B cell (primary cell): ENCODE results near the gene NGEF. TPM values are rescaled to one million over a fixed set of nuclear protein-coding genes. Genes with fewer than 3 reads are reported as not detected.

Source experiments
- ATAC-seq: fragments of 200-7000 bp; cut with Tn5 transposase; one replicate; pipeline ENCODE4 v1.10.0; 2021; ENCODE audit warnings: low read depth, mild to moderate bottlenecking, moderate number of reproducible peaks, moderate library complexity
- CTCF ChIA-PET: fragments of 350-600 bp; sonication (Branson Sonifier 250); formaldehyde crosslinking; loops from one replicate; lab custom pipeline; 2021; ENCODE audit warnings: antibody characterized with exemption, inconsistent platforms; lab: Charles Lee
- POLR2A ChIA-PET: fragments of 350-600 bp; sonication (Branson Sonifier 250); formaldehyde crosslinking; loops from one replicate; lab custom pipeline; 2021; ENCODE audit warnings: antibody characterized with exemption; lab: Charles Lee
- DNase-seq: peaks from one replicate; pipeline ENCODE4 v3.0.0; 2013
- H2AFZ ChIP-seq: 2 replicates; pipeline ENCODE4 v1.6.1; 2012; ENCODE audit warnings: mild to moderate bottlenecking, low read depth, low read length; ENCODE audit not compliant: insufficient read depth, poor library complexity, severe bottlenecking
- H3K27ac ChIP-seq, 2 donors: 1 replicate in 1 of 2; 2 replicates in 1 of 2; pipeline ENCODE4 v1.5.1; 2012 to 2013; ENCODE audit warnings: low read length in 2 of 2, mild to moderate bottlenecking in 2 of 2, moderate library complexity in 1 of 2
- H3K27me3 ChIP-seq, 4 experiments: fragments of 200-600 bp in 1 of 4; sonication (generic) in 1 of 4; replicated peaks in 1 of 4; 1 replicate in 2 of 4; 2 replicates in 2 of 4; pipeline versions ENCODE4 v1.6.1 to v1.7.0; 2013 to 2016; ENCODE audit warnings: low read length in 3 of 4, mild to moderate bottlenecking in 2 of 4, mixed read lengths in 1 of 4, moderate library complexity in 1 of 4; ENCODE audit not compliant: insufficient read depth in 4 of 4, control insufficient read depth in 3 of 4; ENCODE audit errors: control extremely low read depth in 1 of 4
- H3K36me3 ChIP-seq, 2 experiments: replicated peaks in 1 of 2; 1 replicate in 1 of 2; 2 replicates in 1 of 2; pipeline versions ENCODE4 v1.6.1 to v1.7.1; 2013; ENCODE audit warnings: low read length in 1 of 2; ENCODE audit not compliant: insufficient read depth in 2 of 2, control insufficient read depth in 1 of 2; ENCODE audit errors: control extremely low read depth in 1 of 2, extremely low read depth in 1 of 2
- H3K4me1 ChIP-seq, 2 donors: fragments of 200-600 bp in 1 of 2; sonication (generic) in 1 of 2; 1 replicate in 1 of 2; 2 replicates in 1 of 2; pipeline versions ENCODE4 v1.5.1 to v1.6.1; 2013 to 2017; ENCODE audit warnings: low read length in 2 of 2; ENCODE audit not compliant: control insufficient read depth in 2 of 2, insufficient read depth in 2 of 2
- H3K4me2 ChIP-seq: replicated peaks from 2 replicates; pipeline ENCODE3; 2012; ENCODE audit warnings: mild to moderate bottlenecking, low read depth, low read length; ENCODE audit not compliant: poor library complexity, severe bottlenecking
- H3K4me3 ChIP-seq, 5 experiments: fragments of 200-600 bp in 1 of 5; sonication (generic) in 1 of 5; 1 replicate in 3 of 5; 2 replicates in 2 of 5; pipeline versions ENCODE4 v1.5.1 to v1.7.0; 2011 to 2016; ENCODE audit warnings: low read length in 4 of 5, mild to moderate bottlenecking in 4 of 5, low read depth in 2 of 5, control low read depth in 1 of 5, moderate library complexity in 1 of 5; ENCODE audit not compliant: insufficient read depth in 1 of 5; ENCODE audit errors: control extremely low read depth in 1 of 5, extremely low read depth in 1 of 5
- H3K79me2 ChIP-seq: fragments of 200-600 bp; sonication (generic); one replicate; pipeline ENCODE4 v1.6.0; 2016; ENCODE audit warnings: low read length; ENCODE audit not compliant: control insufficient read depth, insufficient read depth
- H3K9ac ChIP-seq: fragments of 200-600 bp; sonication (generic); 2 replicates; pipeline ENCODE4 v1.6.1; 2017; ENCODE audit warnings: mild to moderate bottlenecking, low read length, moderate library complexity
- H3K9me3 ChIP-seq, 3 donors: one replicate each; pipeline versions ENCODE4 v1.6.1 to v1.7.1; 2013; ENCODE audit warnings: low read length in 2 of 3; ENCODE audit not compliant: control insufficient read depth in 2 of 3, insufficient read depth in 1 of 3; ENCODE audit errors: control extremely low read depth in 1 of 3
- H4K20me1 ChIP-seq: 2 replicates; pipeline ENCODE4 v1.6.0; 2012; ENCODE audit warnings: mild to moderate bottlenecking, low read length; ENCODE audit not compliant: insufficient read depth, control insufficient read depth, poor library complexity, severe bottlenecking
- H3K27ac Mint-ChIP-seq: one replicate; pipeline ENCODE4 v1.8.0; 2021; ENCODE audit warnings: mixed read lengths
- H3K27me3 Mint-ChIP-seq: one replicate; pipeline ENCODE4 v1.8.0; 2021; ENCODE audit warnings: mixed read lengths
- H3K4me1 Mint-ChIP-seq: one replicate; pipeline ENCODE4 v1.8.0; 2021; ENCODE audit warnings: mixed read lengths
- H3K4me3 Mint-ChIP-seq: one replicate; pipeline ENCODE4 v1.8.0; 2021; ENCODE audit warnings: mixed read lengths
- H3K9me3 Mint-ChIP-seq: one replicate; pipeline ENCODE4 v1.8.0; 2022; ENCODE audit warnings: mixed read lengths; ENCODE audit not compliant: insufficient read depth
- EZH2 ChIP-seq: IDR thresholded peaks from 2 replicates; pipeline ENCODE4 v1.6.1; 2012; ENCODE audit warnings: borderline replicate concordance, low read depth, mild to moderate bottlenecking, moderate library complexity, low read length; ENCODE audit not compliant: insufficient read depth, poor library complexity, severe bottlenecking
- WGBS: methylation state at CpG from one replicate; pipeline ENCODE4 v1.1.5; 2013; ENCODE audit warnings: missing lambda C conversion rate; ENCODE audit not compliant: insufficient coverage; 5-methylcytosine and 5-hydroxymethylcytosine counted together
- intact Hi-C: fragments of 100-400 bp; cut with micrococcal nuclease; formaldehyde crosslinking; loops from one replicate; pipeline ENCODE4 v1.10.0; 2022
- polyA plus RNA-seq: library from polyadenylated mRNA; depleted of rRNA; stranded (reverse); fragments of >200 nt; gene quantifications from 2 replicates; pipeline ENCODE4 v1.2.3, GENCODE V29; 2012
- total RNA-seq, 2 donors: library from RNA; stranded (reverse); fragments of 120-200 nt in 1 of 2; gene quantifications; 1 replicate in 1 of 2; 2 replicates in 1 of 2; pipeline versions ENCODE4 v1.2.3 to v1.2.4, GENCODE V29; 2013 to 2022
- TF ChIP-seq, protein P1 (sequence below): fragments of 200-600 bp; IDR thresholded peaks from one replicate; pipeline ENCODE4 v1.8.0; 2022; ENCODE audit warnings: antibody characterized with exemption, mild to moderate bottlenecking

NGEF gene
- total and polyA plus RNA-seq, 2 donors (not counting 1 experiment from before 2014, with no cell fraction given) = not detected

DNA sequence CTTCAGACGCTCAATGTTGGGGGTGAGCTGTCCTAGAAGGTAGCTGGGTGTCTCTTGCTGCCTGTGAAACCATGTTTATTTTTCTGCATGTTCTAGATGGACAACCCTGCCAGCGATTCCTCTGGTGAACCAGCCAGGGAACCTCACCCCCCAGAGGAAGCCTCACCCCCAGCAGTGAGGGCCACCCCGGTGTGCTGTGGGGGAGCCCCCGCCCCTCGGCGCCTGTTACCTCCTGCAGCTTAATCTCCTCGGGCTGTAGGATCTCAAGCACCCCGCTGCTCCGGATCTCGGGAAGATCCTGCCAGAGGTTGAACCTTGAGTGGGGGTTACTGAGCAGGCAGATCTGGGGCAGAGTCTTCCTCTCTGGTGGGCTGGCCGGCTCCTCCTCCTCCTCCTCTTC is 93.0 kb downstream of the NGEF start:
- peaks cover 1 to 9% (median 4%) of the 10 kb centered on the region in 3 donors for H3K9me3 ChIP-seq
- H3K27ac ChIP-seq = no peak overlapping the region
- TF ChIP-seq, protein P1, sequence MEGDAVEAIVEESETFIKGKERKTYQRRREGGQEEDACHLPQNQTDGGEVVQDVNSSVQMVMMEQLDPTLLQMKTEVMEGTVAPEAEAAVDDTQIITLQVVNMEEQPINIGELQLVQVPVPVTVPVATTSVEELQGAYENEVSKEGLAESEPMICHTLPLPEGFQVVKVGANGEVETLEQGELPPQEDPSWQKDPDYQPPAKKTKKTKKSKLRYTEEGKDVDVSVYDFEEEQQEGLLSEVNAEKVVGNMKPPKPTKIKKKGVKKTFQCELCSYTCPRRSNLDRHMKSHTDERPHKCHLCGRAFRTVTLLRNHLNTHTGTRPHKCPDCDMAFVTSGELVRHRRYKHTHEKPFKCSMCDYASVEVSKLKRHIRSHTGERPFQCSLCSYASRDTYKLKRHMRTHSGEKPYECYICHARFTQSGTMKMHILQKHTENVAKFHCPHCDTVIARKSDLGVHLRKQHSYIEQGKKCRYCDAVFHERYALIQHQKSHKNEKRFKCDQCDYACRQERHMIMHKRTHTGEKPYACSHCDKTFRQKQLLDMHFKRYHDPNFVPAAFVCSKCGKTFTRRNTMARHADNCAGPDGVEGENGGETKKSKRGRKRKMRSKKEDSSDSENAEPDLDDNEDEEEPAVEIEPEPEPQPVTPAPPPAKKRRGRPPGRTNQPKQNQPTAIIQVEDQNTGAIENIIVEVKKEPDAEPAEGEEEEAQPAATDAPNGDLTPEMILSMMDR = no peak
- TF ChIP-seq EZH2 = no peak
- no peak overlapping the region for H2AFZ ChIP-seq
- WGBS = 80% methylated on average over 1 of the region's 11 CpGs
- H3K4me2 ChIP-seq = no peak overlapping the region
- H3K36me3 ChIP-seq = no peaks in the 10 kb centered on the region
- CTCF ChIA-PET = no interaction called here
- no peaks in the 10 kb centered on the region for H3K4me1 ChIP-seq
- POLR2A ChIA-PET = no interaction called here
- H3K27me3 ChIP-seq = peaks cover 0 to 34% (median 7%) of the 10 kb centered on the region in 4 experiments
- no peak overlapping the region for H3K9ac ChIP-seq
- no peak overlapping the region for H3K27ac Mint-ChIP-seq
- H3K79me2 ChIP-seq = no peaks in the 10 kb centered on the region
- DNase-seq (no peak), ATAC-seq (no peak)
- no peaks in the 10 kb centered on the region for H3K4me1 Mint-ChIP-seq
- no peaks in the 10 kb centered on the region for H4K20me1 ChIP-seq
- no peak overlapping the region for H3K4me3 Mint-ChIP-seq
- no peak overlapping the region for H3K4me3 ChIP-seq
- H3K27me3 Mint-ChIP-seq = peaks cover 49% of the 10 kb centered on the region
- intact Hi-C loops = no loop called here
- H3K9me3 Mint-ChIP-seq = no peaks in the 10 kb centered on the region

DNA sequence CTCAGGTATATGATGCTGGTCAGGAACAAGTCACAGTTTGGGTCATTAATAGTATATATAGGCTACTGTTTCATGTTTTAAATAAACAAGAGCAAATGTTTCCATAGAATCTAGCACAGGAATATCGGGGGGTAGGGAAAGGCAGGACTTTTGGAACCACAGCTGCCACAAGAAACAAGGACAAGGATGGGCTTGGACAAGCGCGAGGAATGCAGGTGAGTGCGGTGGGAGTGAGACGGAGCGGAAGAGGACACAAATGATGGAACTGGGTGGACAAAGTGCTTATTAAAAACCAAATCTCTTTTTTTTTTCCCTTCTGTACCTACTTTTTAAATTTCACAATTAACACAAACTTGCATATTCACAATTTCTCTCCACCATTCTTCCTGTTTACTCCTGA is 93.9 kb downstream of the NGEF start:
- ChIA-PET POLR2A (no interaction called here), CTCF (no interaction called here)
- 95% methylated on average over 3 of the region's 6 CpGs for WGBS
- DNase-seq (no peak), ATAC-seq (no peak)
- Histone ChIP-seq H3K9ac (no peak overlapping the region), H3K4me1 (no peaks in the 10 kb centered on the region), H2AFZ (no peak overlapping the region), H3K4me2 (no peak overlapping the region), H3K27ac (no peak overlapping the region), H3K4me3 (no peak overlapping the region), H4K20me1 (no peaks in the 10 kb centered on the region), H3K79me2 (no peaks in the 10 kb centered on the region), H3K27me3 (peaks cover 0 to 27% (median 3%) of the 10 kb centered on the region in 4 experiments), H3K36me3 (no peaks in the 10 kb centered on the region), H3K9me3 (peaks cover 0 to 5% (median under 1%) of the 10 kb centered on the region in 3 donors)
- Mint-ChIP-seq H3K4me1 (no peaks in the 10 kb centered on the region), H3K27me3 (peaks cover 44% of the 10 kb centered on the region), H3K27ac (no peak overlapping the region), H3K9me3 (no peaks in the 10 kb centered on the region), H3K4me3 (no peak overlapping the region)
- TF ChIP-seq, protein P1 = no peak
- no peak for TF ChIP-seq EZH2
- intact Hi-C loops = no loop called here
